Choroid plexus epithelial cell (primary cell): ENCODE measurements around the gene KRTAP5-6.

ENCODE experiments used
- DNase-seq: peaks from one replicate; pipeline ENCODE4 v3.0.0-alpha.2; 2010; ENCODE audit warnings: low read depth
- H3K4me3 ChIP-seq: 2 replicates; pipeline ENCODE4 v1.5.1; 2011; ENCODE audit warnings: low read depth, mild to moderate bottlenecking, control low read depth, low read length, moderate library complexity
- CTCF ChIP-seq: conservative IDR thresholded peaks from 2 replicates; pipeline ENCODE4 v1.5.1; 2011; ENCODE audit warnings: low read depth, mild to moderate bottlenecking, control low read depth, inconsistent platforms, low read length, moderate library complexity

KRTAP5-6 gene

DNA sequence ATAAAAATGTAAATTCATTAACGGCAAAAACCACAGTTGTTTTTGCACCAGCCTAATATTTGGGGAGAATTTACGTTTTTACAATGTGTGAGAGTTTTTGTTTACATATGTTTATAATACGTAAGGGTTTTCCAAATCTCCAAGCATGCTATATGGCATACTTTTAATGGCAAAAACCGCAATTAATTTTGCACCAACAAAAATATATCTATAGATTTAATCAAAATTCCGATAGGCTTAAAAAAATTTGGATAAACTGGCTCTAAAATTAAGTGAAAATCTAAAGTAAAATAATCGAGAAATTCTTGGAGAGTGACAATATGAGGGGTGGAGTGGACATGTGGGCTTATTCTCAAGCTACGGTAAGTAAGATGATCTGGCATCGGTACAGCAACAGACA, 22.8 kb downstream of the KRTAP5-6 start:
- DNase-seq, result no peak
- no peak overlapping the region for H3K4me3 ChIP-seq
- TF ChIP-seq CTCF, result no peak

- no peak for DNase-seq
- TF ChIP-seq CTCF, result no peak
- H3K4me3 ChIP-seq, result no peak overlapping the region
Measured at GRCh38 chr11:1727096-1727690, 30.2 kb downstream of the KRTAP5-6 start.

DNA sequence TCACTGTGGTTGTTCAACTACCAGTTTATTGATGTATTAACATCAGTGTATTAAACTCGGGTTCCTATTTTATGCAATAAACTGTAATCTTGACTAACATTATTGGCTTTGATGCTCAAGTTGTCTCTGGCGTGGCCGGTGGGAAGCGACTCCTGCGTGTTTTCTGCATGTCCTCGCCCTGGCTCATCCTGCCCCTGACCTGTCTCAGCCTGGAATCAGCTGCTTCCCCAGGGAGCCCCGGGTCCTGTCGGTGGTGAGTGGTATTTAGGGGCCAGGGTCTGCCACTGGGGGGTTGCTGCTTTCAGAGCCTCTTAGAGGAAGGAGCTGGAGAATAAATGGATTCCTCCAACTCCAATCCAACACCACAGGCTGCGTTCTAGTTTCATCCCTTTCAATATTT, 30.9 kb downstream of the KRTAP5-6 start:
- no peak overlapping the region for H3K4me3 ChIP-seq
- DNase-seq, result no peak
- no peak for TF ChIP-seq CTCF

- TF ChIP-seq CTCF, result no peak
- DNase-seq, result no peak
- no peak overlapping the region for H3K4me3 ChIP-seq
Measured at GRCh38 chr11:1728301-1728700, 31.3 kb downstream of the KRTAP5-6 start.

DNA sequence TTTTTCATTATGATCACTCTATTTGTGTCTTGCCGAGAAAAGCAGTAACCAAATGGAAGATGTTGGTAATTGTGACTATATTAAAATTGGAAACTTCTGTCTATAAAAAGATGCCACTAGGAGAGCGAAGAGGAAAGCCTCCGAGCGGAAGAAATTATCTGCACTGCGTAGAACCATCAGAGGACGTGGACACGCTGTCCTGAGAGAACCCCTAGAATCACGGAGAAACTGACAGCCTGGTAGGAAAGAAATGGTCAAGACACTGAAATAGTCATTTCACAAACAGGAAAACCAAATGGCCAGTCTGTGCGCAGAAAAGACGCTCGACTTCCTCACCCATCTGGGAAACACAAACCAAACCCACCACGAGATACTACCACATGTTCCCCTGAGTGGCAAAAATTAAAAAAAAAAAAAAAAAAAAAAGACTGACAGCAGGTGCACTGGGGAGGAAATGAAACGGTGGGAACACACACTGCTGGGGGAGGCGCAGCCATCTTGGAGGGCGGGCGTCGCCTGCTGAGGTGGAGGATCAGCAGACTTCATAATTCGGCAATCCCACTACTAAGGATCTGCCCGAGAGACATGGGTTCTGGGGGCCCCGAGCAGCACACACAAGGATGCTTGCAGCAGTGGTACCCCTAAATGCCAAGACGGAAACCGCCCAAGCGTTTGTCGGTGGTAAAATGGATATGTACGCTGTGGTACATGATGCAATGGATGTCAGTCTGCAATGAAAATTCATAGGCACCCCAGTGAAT, 32.1 kb downstream of the KRTAP5-6 start:
- DNase-seq, result no peak
- no peak overlapping the region for H3K4me3 ChIP-seq
- TF ChIP-seq CTCF, result no peak

DNA sequence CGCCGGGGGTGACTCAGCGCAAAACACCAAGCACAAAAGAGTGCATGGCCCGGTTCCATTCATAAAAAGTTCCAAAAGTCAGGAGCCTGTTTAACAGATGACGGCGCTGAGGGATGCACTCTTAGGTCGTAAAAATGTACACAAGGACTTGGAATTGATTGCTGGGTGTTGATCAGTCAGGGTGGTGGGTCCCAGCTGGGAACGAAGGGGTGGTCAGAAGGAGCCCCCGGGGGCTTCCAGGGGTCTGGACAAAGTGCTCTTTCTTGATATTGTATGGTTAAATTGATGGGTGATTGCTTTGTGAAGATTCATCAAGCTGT, 32.7 kb downstream of the KRTAP5-6 start:
- no peak for TF ChIP-seq CTCF
- no peak for DNase-seq
- no peak overlapping the region for H3K4me3 ChIP-seq

- H3K4me3 ChIP-seq, result no peak overlapping the region
- DNase-seq, result no peak
- TF ChIP-seq CTCF, result no peak
Measured at GRCh38 chr11:1730059-1730629, 33.1 kb downstream of the KRTAP5-6 start.
